ENCODE results near the gene NDUFB5.
A peak's percentile ranks its signal among the peaks of the same experiment; 100 is the strongest.

The NDUFB5 gene

DNA sequence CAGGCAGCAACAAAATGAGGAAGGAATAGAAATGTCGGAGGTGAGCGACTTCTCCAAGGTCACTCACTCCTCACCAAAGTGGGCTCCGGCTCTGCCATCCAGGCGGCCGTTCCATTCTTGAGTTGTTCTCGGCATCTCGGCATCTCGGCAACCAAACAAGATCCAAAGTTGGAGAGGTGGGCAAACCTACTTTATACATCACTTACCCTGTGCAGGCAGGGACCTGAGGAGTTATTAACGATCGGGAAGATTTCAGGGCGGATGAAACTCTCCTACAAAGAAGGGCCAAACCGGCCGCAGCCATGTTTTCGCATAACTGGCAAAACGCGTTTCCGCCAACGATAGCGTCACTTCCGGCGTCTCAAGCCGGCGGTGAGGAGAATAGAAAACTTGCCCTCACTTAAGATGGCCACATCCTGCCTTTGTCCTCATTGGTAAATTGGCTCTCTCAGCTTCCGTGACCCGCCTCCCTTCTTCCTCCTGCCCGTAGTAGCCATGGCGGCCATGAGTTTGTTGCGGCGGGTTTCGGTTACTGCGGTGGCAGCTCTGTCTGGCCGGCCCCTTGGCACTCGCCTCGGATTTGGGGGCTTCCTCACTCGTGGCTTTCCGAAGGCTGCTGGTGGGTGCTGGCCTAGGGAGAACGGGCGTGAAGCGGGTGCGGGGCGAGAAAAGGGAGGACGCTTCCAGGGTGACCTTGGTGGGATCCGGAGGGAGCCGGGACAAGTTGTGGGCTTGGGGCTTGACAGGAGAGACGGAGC is at the start of gene NDUFB5, which contains the start of gene MRPL47:
Gene NDUFB5, plus strand, starts transcription at position 474 of the 758 bp plus-strand sequence. Its CDS starts 22 bp downstream, at position 496.
Gene MRPL47, minus strand, starts transcription at position 318 of the 758 bp plus-strand sequence. Its CDS starts 14 bp downstream, at position 304.
- peak; percentile 99 to 100 for DNase-seq

DNA sequence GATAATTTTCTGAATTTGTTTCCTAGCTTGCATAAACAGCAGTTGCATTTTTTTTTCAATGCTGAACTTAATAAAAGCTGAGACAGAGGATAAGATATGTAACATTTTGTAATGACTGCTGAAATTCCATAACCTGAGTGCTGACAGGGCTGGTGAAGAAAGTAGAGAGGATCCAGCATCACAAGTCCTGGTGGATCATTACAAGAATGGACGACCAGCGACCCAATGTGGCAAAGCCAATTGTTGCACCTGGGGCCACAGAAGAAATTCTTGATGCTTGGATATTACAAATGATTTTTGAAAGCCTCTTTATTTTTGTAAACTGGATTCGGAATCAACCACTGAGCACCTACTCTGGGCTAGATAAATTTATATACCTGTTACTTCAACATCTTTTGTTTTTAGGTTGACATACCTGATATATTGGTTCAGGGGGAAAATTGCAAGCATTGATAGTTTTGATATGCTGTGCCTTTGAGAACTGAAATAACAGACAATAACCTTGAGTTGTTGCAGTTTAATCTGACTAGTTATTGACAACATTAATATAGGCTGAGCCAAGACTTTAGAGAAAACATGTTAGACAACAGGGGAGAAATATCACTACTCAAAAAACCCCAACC is 45.7 kb upstream of the NDUFB5 start:
- peak; percentile 82 to 88 for DNase-seq

DNA sequence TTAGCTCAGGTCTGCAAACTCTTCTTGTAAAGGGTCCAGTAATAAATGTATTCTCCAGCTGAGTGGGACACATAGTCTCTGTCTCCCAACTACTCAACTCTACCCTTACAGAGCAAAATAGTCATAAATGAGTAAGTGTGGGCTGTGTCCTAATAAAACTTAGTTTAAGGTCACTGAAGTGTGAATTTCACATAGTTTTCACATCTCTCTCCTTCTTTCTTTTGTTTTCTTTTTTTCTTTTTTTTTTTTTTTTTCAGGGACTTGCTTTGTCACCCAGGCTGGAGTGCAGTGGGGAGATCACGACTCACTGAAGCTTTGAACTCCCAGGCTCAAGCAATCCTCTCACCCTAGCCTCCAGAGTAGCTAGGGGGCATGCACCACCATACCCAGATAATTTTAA is 43.8 kb upstream of the NDUFB5 start:
- no peak for DNase-seq

- peak; percentile 100 for DNase-seq
Measured at GRCh38 chr3:179562591-179563270, 41.9 kb upstream of the NDUFB5 start, which contains the start of gene ACTL6A. Gene ACTL6A (plus strand): TSS chr3:179562926. CDS start chr3:179563093, 167 bp downstream.

DNA sequence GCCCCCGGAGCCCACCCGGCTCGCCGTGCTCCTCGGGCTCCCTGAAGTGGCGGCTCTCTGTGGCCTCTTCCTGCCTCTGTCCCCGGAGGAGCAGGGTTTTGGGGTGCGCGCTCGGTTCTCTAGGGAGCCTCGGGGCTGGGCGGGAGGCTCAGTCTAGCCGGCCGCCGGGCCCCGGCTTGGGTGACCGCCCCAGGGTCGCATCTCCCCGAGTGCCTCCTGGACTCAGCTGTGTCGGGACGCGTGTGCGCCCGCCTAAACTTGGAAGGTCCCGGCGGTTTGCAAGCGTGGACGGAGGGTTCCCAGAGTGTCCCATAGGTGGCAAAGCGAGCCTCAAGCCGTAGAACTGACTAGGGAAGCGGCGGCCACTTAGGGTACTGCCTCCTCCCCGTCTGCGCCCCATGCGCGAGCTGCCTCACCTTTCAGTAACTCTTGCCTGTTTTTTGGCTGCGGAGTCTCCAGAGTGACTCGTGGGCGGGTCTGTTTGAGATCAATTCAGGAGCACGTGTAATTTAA is 41.3 kb upstream of the NDUFB5 start:
- peak; percentile 71 to 77 for DNase-seq

- DNase-seq, result no peak
Measured at GRCh38 chr3:179565496-179565895, 39.1 kb upstream of the NDUFB5 start.

- no peak for DNase-seq
Measured at GRCh38 chr3:179580992-179581391, 23.6 kb upstream of the NDUFB5 start.

DNA sequence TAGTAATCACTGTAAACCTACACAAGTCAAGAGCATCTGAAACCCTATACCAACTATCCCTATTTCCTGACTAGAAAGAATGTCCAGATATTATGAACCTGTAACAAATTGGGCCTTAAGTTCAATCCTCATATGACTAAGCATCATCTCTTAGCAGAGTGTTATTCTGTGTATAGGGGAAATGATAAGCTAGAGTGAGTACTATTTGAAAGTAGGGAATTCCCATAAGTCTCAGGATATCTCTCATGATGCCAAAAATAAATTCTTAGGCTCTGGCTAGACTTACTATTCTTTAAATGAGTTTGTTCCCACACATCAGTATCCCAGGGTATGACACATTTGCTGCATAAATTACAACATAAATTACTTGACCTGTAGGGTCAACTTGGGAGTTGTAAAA is 15.5 kb upstream of the NDUFB5 start:
- no peak for DNase-seq

DNA sequence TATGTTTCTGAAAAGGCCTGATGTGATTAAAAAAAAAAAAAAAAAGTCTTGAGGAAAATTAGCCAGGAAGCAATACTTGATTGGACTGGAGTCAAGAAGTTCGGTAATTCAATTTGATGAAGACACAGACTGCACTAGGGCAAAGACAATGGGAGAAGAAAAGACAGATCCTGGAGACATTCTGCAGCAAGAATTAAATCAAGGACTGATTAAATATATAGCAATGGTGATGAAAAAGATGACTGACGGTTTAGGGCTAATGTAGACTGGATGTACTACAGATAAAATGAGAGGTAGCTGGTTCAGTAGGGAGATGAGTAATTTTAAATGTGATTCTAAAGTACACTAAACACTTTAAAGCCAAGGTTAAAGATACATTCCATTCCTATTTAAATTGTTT is 13.9 kb upstream of the NDUFB5 start:
- DNase-seq, result no peak

DNA sequence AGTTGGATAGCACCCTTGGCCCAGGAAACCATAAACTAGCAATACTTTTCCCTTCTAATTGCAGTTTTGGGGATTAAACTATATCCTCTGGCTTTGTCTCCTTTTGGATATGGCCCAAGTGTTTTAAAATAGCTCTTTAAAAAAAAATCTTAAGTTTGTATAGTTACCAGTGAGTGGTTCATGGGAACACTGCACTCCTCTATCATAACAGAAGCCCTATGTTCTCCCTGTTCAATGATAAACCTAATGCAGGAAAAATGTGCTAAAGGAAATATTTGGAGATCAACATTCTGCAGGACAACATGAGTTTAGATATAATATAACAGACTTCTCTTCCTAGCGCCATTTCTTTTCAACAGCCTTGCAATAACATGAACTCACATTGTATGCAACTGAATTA is 13.3 kb upstream of the NDUFB5 start:
- DNase-seq, result no peak

- no peak for DNase-seq
Measured at GRCh38 chr3:179599531-179599930, 5.1 kb upstream of the NDUFB5 start.

- DNase-seq, result no peak
Measured at GRCh38 chr3:179603321-179603720, 1.3 kb upstream of the NDUFB5 start.

DNA sequence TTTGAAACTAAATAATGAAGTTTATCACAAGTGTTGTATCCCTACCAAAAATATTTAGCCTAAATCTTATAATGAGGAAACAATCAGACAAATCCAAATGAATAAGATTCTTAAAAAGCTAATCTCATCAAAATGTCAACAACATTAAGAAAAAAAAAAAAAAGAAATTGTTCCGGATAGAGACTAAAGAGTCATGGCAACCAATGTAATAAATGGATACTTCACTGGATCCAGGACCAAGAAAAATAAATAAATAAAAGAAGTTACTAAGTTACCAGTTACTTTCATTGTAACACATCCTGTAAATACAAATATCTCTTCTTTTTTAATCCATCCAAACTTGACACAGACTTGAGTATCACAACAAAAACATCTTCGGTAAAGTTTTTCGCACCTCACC is 763 bp upstream of the NDUFB5 start:
- no peak for DNase-seq

DNA sequence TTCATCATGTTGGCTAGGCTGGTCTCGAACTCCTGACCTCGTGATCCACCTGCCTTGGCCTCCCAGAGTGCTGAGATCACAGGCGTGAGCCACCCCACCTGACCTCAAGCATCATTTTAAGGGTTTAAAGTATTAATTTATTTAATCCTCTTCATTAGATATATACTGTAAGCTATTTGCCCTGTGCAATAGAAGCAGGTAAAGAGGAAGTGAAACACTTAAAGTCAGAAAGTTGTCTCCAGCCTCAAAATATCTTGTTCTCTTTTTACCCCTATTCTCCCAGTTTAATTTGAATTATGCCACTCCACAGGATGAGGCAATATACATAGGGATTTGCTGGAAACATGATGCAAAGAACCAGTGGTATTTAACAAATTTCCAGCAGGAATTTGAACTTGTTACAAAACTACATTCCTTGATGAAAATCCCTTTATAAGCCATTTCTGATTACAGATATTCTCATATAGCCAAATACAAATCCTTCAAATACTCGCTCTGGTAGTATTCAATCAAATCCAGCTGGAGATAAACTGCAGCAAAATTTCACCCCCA is 2.0 kb downstream of the NDUFB5 start:
- DNase-seq, result no peak

DNA sequence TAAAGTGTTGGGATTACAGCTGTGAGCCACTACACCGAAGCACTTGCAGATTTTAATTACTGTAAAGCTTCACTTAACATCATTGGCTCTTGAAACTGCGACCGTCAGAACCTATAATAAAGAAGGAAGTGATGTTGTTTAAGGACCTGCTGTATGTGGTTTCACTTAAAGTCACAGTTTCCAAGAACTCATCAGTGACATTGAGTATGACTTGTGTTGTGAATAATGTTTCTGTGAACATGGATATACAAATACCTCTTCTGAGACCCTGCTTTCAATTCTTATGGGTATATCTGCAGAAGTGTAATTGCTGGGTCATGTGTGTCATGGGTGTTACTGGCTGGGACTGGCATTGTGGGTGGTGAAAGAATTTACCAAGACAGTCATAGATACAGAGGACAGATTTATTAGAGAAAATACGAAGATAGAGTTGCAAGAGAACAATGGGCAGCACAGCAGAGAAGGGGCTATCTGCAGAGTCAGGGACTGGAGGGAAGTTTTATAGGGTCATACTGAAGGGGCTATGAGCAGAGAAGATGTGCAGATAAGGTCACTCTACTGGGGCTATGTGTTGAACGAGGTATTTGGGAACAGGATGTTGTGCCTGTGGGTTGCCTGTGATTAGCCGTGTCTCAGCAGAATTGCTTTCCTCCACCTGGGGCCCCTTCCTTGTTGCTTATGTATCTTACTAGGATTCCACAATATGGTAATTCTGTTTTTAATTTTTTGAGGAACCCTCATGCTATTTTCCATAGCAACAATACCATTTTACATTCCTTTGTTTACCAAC is 4.5 kb downstream of the NDUFB5 start:
- no peak for DNase-seq

GRCh38 chr3:179610066-179610465 is 5.5 kb downstream of the NDUFB5 start:
- DNase-seq, result no peak

GRCh38 chr3:179613807-179614206 is 9.2 kb downstream of the NDUFB5 start:
- DNase-seq, result no peak

- DNase-seq, result no peak
Measured at GRCh38 chr3:179615458-179616173, 11.0 kb downstream of the NDUFB5 start.

- no peak for DNase-seq
Measured at GRCh38 chr3:179622023-179622422, 17.4 kb downstream of the NDUFB5 start.

DNA sequence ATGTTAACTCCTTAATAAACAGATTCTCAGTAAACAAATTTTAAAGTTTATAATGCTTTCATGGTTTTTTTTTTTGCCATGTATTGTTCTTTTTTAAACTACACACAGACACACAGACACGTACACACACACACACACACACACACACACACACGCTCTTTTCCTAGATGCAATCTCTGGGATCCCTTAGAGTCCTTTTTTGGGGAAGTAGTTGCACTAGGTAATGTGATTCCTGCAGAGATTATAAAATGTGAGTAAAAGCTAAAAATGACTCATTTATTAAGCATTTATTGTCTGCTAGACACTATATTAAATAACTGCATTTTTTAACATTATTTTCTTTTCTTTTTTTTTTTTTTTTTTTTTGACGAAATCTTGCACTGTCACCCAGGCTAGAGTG is 19.9 kb downstream of the NDUFB5 start:
- DNase-seq, result no peak

DNA sequence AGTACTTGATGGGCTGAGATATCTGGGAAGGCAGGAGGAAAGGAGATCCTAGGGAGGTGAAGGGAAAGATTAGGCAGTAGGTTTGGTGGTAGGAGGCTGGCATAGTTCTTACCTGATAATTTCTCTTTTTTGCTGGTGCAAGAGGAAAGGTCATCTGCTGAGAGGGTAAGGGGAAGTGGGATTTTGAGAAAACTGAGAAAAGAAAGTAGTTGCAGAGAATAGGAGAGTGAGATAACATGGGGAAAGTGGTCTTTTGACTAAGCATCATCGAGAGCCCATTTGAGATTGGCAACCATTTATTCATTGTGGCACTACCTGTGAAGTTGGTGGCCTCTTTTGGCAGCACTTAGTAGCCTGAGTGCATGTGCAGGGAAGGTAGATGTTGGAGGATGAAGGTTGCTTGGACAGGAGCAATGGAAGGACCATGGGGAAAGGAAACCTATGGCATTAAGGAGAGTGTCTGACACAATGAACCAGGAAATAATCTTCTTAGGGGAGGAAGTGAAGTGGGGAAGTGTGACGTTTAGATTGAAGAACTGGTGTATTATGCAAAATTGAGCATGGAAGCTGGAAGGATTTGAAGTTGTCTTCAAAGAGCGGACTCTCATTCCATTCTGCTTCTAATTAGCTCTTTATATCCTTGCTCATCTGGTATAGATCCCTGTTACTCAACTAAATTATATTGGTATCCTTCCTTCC is 26.3 kb downstream of the NDUFB5 start:
- no peak for DNase-seq

Measured in NCI-H2081 (cell line).